HCT116 (cell line): ENCODE results near the gene FAM193A. TPM values are rescaled to one million over a fixed set of nuclear protein-coding genes. Genes with fewer than 3 reads are reported as not detected.

Source experiments
- ATAC-seq: fragments of 200-7000 bp; cut with Tn5 transposase; 2 replicates; pipeline ENCODE4 v1.9.1; 2020; ENCODE audit warnings: mild to moderate bottlenecking, moderate library complexity
- BruUV-seq: library from RNA; stranded (reverse); fragments of 400-500 nt; replicated peaks from 2 replicates; lab custom pipeline; 2021; lab: Mats Ljungman, UMichigan
- CTCF ChIA-PET: fragments of 300-600 bp; sonication (Branson Sonifier 250); formaldehyde crosslinking; loops from one replicate; lab custom pipeline; 2021; ENCODE audit warnings: antibody characterized with exemption; lab: Charles Lee
- POLR2A ChIA-PET: fragments of 300-600, 350-600 bp; sonication (Branson Sonifier 250); formaldehyde crosslinking; loops from one replicate; lab custom pipeline; 2021; ENCODE audit warnings: antibody characterized with exemption; lab: Charles Lee
- RAD21 ChIA-PET, 2 experiments: fragments of 300-600 bp; sonication (Branson Sonifier 250); formaldehyde crosslinking; loops; one replicate each; lab custom pipeline; 2023; ENCODE audit warnings: low total read pairs in 2 of 2; ENCODE audit not compliant: uncharacterized antibody in 2 of 2, unreplicated experiment in 2 of 2, low non-redundant PET in 1 of 2; lab: Charles Lee
- DNase-seq: peaks from one replicate; pipeline ENCODE4 v3.0.0-alpha.2; 2010; ENCODE audit warnings: low read depth, low spot score
- H2AFZ ChIP-seq: fragments of 200-600 bp; shearing (Covaris generic), sonication (generic); 2 replicates; pipeline ENCODE4 v1.6.1; 2017; ENCODE audit warnings: low read depth, mixed run types, mixed read lengths, antibody characterized with exemption, low read length; ENCODE audit not compliant: poor library complexity, severe bottlenecking
- H3K27ac ChIP-seq: 2 replicates; pipeline ENCODE4 v1.5.1; 2012; ENCODE audit warnings: low read depth, low read length
- H3K27me3 ChIP-seq: fragments of 200-600 bp; sonication (generic); 2 replicates; pipeline ENCODE4 v1.6.1; 2016; ENCODE audit warnings: mixed run types, low read length, mixed read lengths; ENCODE audit not compliant: insufficient read depth
- H3K36me3 ChIP-seq, 2 experiments: fragments of 200-500 bp in 1 of 2; fragments of 200-600 bp in 1 of 2; sonication (Bioruptor generic) in 1 of 2; sonication (generic) in 1 of 2; 2 replicates each; pipeline versions ENCODE4 v1.5.1 to v1.6.1; 2014 to 2016; ENCODE audit warnings: low read length in 2 of 2, inconsistent platforms in 1 of 2, mixed read lengths in 1 of 2, mixed run types in 1 of 2; ENCODE audit not compliant: insufficient read depth in 2 of 2, control insufficient read depth in 1 of 2
- H3K4me1 ChIP-seq, 2 experiments: fragments of 200-600 bp in 1 of 2; sonication (generic) in 1 of 2; 2 replicates each; pipeline versions ENCODE4 v1.5.1 to v1.6.1; 2012 to 2017; ENCODE audit warnings: low read length in 2 of 2, inconsistent platforms in 1 of 2, mild to moderate bottlenecking in 1 of 2, mixed read lengths in 1 of 2, mixed run types in 1 of 2, moderate library complexity in 1 of 2; ENCODE audit not compliant: insufficient read depth in 2 of 2, control insufficient read depth in 1 of 2
- H3K4me2 ChIP-seq: fragments of 200-600 bp; sonication (generic); 2 replicates; pipeline ENCODE4 v1.6.1; 2017; ENCODE audit warnings: mixed run types, low read length, mixed read lengths
- H3K4me3 ChIP-seq, 2 experiments: fragments of 200-600 bp in 1 of 2; sonication (generic) in 1 of 2; replicated peaks in 1 of 2; 2 replicates each; pipeline ENCODE4 v1.5.1; 2011 to 2016; ENCODE audit warnings: low read length in 2 of 2, control low read depth in 1 of 2, low read depth in 1 of 2, mild to moderate bottlenecking in 1 of 2, mixed read lengths in 1 of 2, mixed run types in 1 of 2
- H3K79me2 ChIP-seq: fragments of 200-600 bp; sonication (generic); 2 replicates; pipeline ENCODE4 v1.6.1; 2017; ENCODE audit warnings: mild to moderate bottlenecking, mixed run types, low read length, moderate library complexity, mixed read lengths; ENCODE audit not compliant: insufficient read depth
- H3K9ac ChIP-seq: fragments of 200-600 bp; sonication (generic); 2 replicates; pipeline ENCODE4 v1.6.1; 2016; ENCODE audit warnings: low read length, mixed read lengths
- H3K9me2 ChIP-seq: fragments of 200-600 bp; sonication (generic), shearing (Covaris generic); 2 replicates; pipeline ENCODE4 v1.6.1; 2017; ENCODE audit warnings: mixed run types, mild to moderate bottlenecking, moderate library complexity; ENCODE audit not compliant: insufficient read depth
- H3K9me3 ChIP-seq, 2 experiments: fragments of 200-500 bp in 1 of 2; fragments of 200-600 bp in 1 of 2; sonication (Bioruptor generic) in 1 of 2; sonication (generic) in 1 of 2; 2 replicates each; pipeline ENCODE4 v1.6.1; 2014 to 2017; ENCODE audit warnings: low read length in 2 of 2, mixed read lengths in 2 of 2, inconsistent platforms in 1 of 2, low read depth in 1 of 2, mild to moderate bottlenecking in 1 of 2, mixed run types in 1 of 2, moderate library complexity in 1 of 2; ENCODE audit not compliant: control insufficient read depth in 1 of 2, insufficient read depth in 1 of 2
- H4K20me1 ChIP-seq: fragments of 200-600 bp; sonication (generic), shearing (Covaris generic); 2 replicates; pipeline ENCODE4 v1.6.1; 2017; ENCODE audit warnings: mixed run types, mild to moderate bottlenecking, moderate library complexity; ENCODE audit not compliant: insufficient read depth
- CBX3 ChIP-seq: IDR thresholded peaks from 2 replicates; pipeline ENCODE4 v1.6.1; 2012; ENCODE audit warnings: low read depth
- EZH2 ChIP-seq: fragments of 200-600 bp; sonication (generic); IDR thresholded peaks from 2 replicates; pipeline ENCODE4 v1.6.1; 2017; ENCODE audit warnings: antibody characterized with exemption, mixed run types
- EZH2phosphoT487 ChIP-seq: fragments of 200-600 bp; IDR thresholded peaks from 2 replicates; pipeline ENCODE4 v1.6.1; 2018; ENCODE audit warnings: antibody characterized with exemption, borderline replicate concordance
- FOSL1 ChIP-seq: IDR thresholded peaks from 2 replicates; pipeline ENCODE4 v1.6.1; 2012; ENCODE audit warnings: low read depth
- MAX ChIP-seq: IDR thresholded peaks from 2 replicates; pipeline ENCODE4 v1.6.1; 2012
- POLR2AphosphoS5 ChIP-seq: IDR thresholded peaks from 2 replicates; pipeline ENCODE4 v1.6.1; 2011; ENCODE audit warnings: mild to moderate bottlenecking, low read depth, low read length, moderate library complexity
- SIN3A ChIP-seq: IDR thresholded peaks from 2 replicates; pipeline ENCODE4 v1.6.1; 2012; ENCODE audit warnings: low read depth
- TCF7L2 ChIP-seq: IDR thresholded peaks from 2 replicates; pipeline ENCODE4 v1.7.0; 2011; ENCODE audit warnings: borderline replicate concordance, inconsistent platforms; ENCODE audit not compliant: insufficient read depth, insufficient read length; ENCODE audit errors: extremely low read depth
- ZFX ChIP-seq: fragments of 450-650 bp; IDR thresholded peaks from 2 replicates; pipeline ENCODE4 v1.6.1; 2017
- ZNF274 ChIP-seq: fragments of 200-500 bp; sonication (Bioruptor generic); IDR thresholded peaks from 2 replicates; pipeline ENCODE4 v1.6.1; 2014; ENCODE audit warnings: mild to moderate bottlenecking, low read depth, low read length, inconsistent platforms
- intact Hi-C: fragments of 100-400 bp; cut with micrococcal nuclease; formaldehyde crosslinking; loops from 2 replicates; pipeline ENCODE4 v1.10.0; 2022
- total RNA-seq: library from RNA; stranded (reverse); gene quantifications from one replicate; pipeline ENCODE4 v1.2.1, GENCODE V29; 2021; ENCODE audit not compliant: unreplicated experiment

Gene FAM193A
- total RNA-seq, 1 experiment from 2014 or later: 15.7 TPM

DNA sequence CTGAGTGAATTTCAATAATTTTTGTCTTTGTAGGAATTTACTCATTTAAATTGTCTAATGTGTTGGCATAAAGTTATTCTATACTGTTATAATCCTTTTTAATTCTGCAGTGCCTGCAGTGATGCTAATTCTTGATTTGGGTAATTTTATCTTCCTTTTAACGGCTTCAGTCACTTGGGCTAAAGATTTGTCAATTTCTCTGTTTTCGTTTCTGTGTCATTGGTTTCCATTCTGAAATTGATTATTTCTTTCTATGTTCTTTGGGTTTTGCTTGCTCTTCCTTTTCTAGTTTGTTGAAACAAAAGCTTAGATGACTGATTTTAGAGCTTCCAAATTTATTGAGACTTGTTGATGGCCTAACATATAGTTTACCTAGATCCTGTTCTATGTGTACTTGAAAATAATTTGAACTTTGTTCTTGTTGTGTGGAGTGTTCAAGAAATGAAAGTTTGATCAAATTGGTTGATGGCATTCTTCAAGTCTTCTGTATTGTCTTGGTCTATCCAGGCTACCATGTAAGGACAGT is 130.3 kb downstream of the FAM193A start:
- ATAC-seq (no peak), DNase-seq (no peak)
- Histone ChIP-seq H4K20me1 (peaks cover 10% of the 10 kb centered on the region; the same call in 1 of the 2 replicates), H2AFZ (no peak overlapping the region), H3K4me2 (no peak overlapping the region), H3K27ac (no peak overlapping the region), H3K4me3 (no peak overlapping the region), H3K9ac (no peak overlapping the region), H3K36me3 (peaks cover 6 to 21% of the 10 kb centered on the region in 2 experiments; a peak in 2 of 4 replicates), H3K27me3 (no peaks in the 10 kb centered on the region), H3K9me3 (no peaks in the 10 kb centered on the region), H3K79me2 (peaks cover 26% of the 10 kb centered on the region), H3K9me2 (no peaks in the 10 kb centered on the region), H3K4me1 (peaks cover 9 to 17% of the 10 kb centered on the region in 2 experiments)
- intact Hi-C loops: no loop called here
- ChIA-PET POLR2A (no interaction called here), RAD21 (no interaction called here), CTCF (no interaction called here)
- BruUV-seq: no TSS peak
- no peak for TF ChIP-seq TCF7L2
- TF ChIP-seq CBX3: no peak
- no peak for TF ChIP-seq EZH2phosphoT487
- no peak for TF ChIP-seq EZH2
- TF ChIP-seq SIN3A: no peak
- TF ChIP-seq POLR2AphosphoS5: no peak
- TF ChIP-seq ZNF274: no peak
- TF ChIP-seq FOSL1: no peak
- no peak for TF ChIP-seq MAX
- TF ChIP-seq ZFX: no peak

GRCh38 chr4:2667428-2667827 is 131.0 kb downstream of the FAM193A start:
- intact Hi-C loops: no loop called here
- peaks cover 26% of the 10 kb centered on the region for H3K79me2 ChIP-seq
- H3K9me3 ChIP-seq: no peaks in the 10 kb centered on the region
- ChIA-PET CTCF (no interaction called here), POLR2A (no interaction called here), RAD21 (no interaction called here)
- no peak overlapping the region for H3K9ac ChIP-seq
- H3K36me3 ChIP-seq: peaks cover 10 to 26% of the 10 kb centered on the region in 2 experiments; a peak in 3 of 4 replicates
- H3K27ac ChIP-seq: no peak overlapping the region
- H2AFZ ChIP-seq: no peak overlapping the region
- ATAC-seq (no peak), DNase-seq (no peak)
- no peak overlapping the region for H3K4me3 ChIP-seq
- H3K9me2 ChIP-seq: no peaks in the 10 kb centered on the region
- H4K20me1 ChIP-seq: peaks cover 10% of the 10 kb centered on the region; the same call in 1 of the 2 replicates
- H3K4me2 ChIP-seq: no peak overlapping the region
- TF ChIP-seq POLR2AphosphoS5: no peak
- peaks cover 9 to 17% of the 10 kb centered on the region in 2 experiments for H3K4me1 ChIP-seq
- H3K27me3 ChIP-seq: no peaks in the 10 kb centered on the region
- no TSS peak for BruUV-seq
